HepG2 (cell line): ENCODE measurements around the gene SRP9. TPM values are rescaled to one million over a fixed set of nuclear protein-coding genes. Genes with fewer than 3 reads are reported as not detected.

Experiments used
- ELF1 ChIP-seq: sonication (generic); formaldehyde crosslinking; IDR thresholded peaks from 2 replicates; pipeline ENCODE4 v1.4.0; 2020; ENCODE audit warnings: missing genetic modification reagents
- FOXK2 ChIP-seq: fragments of 450-650 bp; IDR thresholded peaks from 2 replicates; pipeline ENCODE4 v1.6.1; 2016
- HNRNPK ChIP-seq: fragments of 200-400 bp; formaldehyde crosslinking; IDR thresholded peaks from 2 replicates; pipeline ENCODE4 v1.6.1; 2018; ENCODE audit warnings: low read length, low read depth, moderate library complexity, mild to moderate bottlenecking; ENCODE audit not compliant: poor library complexity, severe bottlenecking
- MIER3 ChIP-seq: IDR thresholded peaks from 2 replicates; pipeline ENCODE4 v1.6.1; 2016; ENCODE audit warnings: missing compliant biosample characterization, borderline replicate concordance
- STAT5B ChIP-seq: sonication (generic); formaldehyde crosslinking; IDR thresholded peaks from 2 replicates; pipeline ENCODE4 v1.4.0; 2020; ENCODE audit warnings: missing genetic modification reagents
- ZBTB40 ChIP-seq, 2 experiments: fragments of 450-650 bp in 1 of 2; sonication (generic) in 1 of 2; formaldehyde crosslinking in 1 of 2; IDR thresholded peaks; 2 replicates each; pipeline versions ENCODE4 v1.6.1 to v1.8.0; 2016 to 2022; ENCODE audit warnings: antibody characterized with exemption in 1 of 2, mild to moderate bottlenecking in 1 of 2, missing genetic modification reagents in 1 of 2
- ZC3H13 ChIP-seq: sonication (generic); formaldehyde crosslinking; IDR thresholded peaks from 2 replicates; pipeline ENCODE4 v1.8.1; 2023; ENCODE audit warnings: mild to moderate bottlenecking, missing genetic modification reagents, moderate library complexity
- ZFYVE20 ChIP-seq: sonication (generic); formaldehyde crosslinking; IDR thresholded peaks from 2 replicates; pipeline ENCODE4 v1.8.0; 2023; ENCODE audit warnings: low read depth, mild to moderate bottlenecking, moderate library complexity, missing genetic modification reagents, borderline replicate concordance
- ZNF318 ChIP-seq: sonication (generic); formaldehyde crosslinking; IDR thresholded peaks from 2 replicates; pipeline ENCODE4 v1.4.0; 2020; ENCODE audit warnings: mild to moderate bottlenecking, missing genetic modification reagents
- ZNF367 ChIP-seq: sonication (generic); formaldehyde crosslinking; IDR thresholded peaks from 2 replicates; pipeline ENCODE4 v1.4.0; 2020; ENCODE audit warnings: missing genetic modification reagents, borderline replicate concordance
- ZNF577 ChIP-seq: sonication (generic); formaldehyde crosslinking; IDR thresholded peaks from 2 replicates; pipeline ENCODE4 v1.4.0; 2020; ENCODE audit warnings: mild to moderate bottlenecking, low read depth, missing genetic modification reagents, borderline replicate concordance
- polyA plus RNA-seq, 8 experiments: library from polyadenylated mRNA; depleted of rRNA in 3 of 8; stranded (reverse) in 7 of 8; unstranded in 1 of 8; fragments of >200 nt; fragmentation: Illumina TruSeq in 4 of 8; extraction: Trizol in 4 of 8; gene quantifications; 2 replicates each; pipeline versions ENCODE4 v1.2.1 to v1.2.3, GENCODE V29; 2011 to 2016; ENCODE audit warnings: low read depth in 4 of 8, missing spikeins in 1 of 8, mixed read lengths in 1 of 8; ENCODE audit not compliant: insufficient read depth in 1 of 8
- total RNA-seq, 5 experiments: library from RNA; depleted of rRNA; stranded (reverse); fragments of >200 nt; fragmentation: Illumina TruSeq; extraction: Trizol; gene quantifications; 2 replicates each; pipeline ENCODE4 v1.2.3, GENCODE V29; 2016; ENCODE audit warnings: low read depth in 1 of 5

SRP9 gene
- total and polyA plus RNA-seq, 2 of the 13 experiments (the other 11 are each of a cell fraction or from before 2014, with no cell fraction given), result 251 to 307 TPM

- no peak for TF ChIP-seq ZNF318
- no peak for TF ChIP-seq ZNF367 (CRISPR knock-in tag)
- TF ChIP-seq MIER3 (CRISPR knock-in tag), result peak; percentile 41; the same call in 1 of the 2 replicates
- TF ChIP-seq ZC3H13 (CRISPR knock-in tag), result no peak
- TF ChIP-seq HNRNPK, result no peak
- no peak for TF ChIP-seq STAT5B
- no peak for TF ChIP-seq ZFYVE20
- no peak for TF ChIP-seq ZNF577 (CRISPR knock-in tag)
- 0 out of 2 replicates have a peak, but pooled peaks have one; percentile 39 for TF ChIP-seq ELF1
- TF ChIP-seq FOXK2, result no peak
- no peak for TF ChIP-seq ZBTB40 (IDR thresholded peaks at IDR 0.05)
- TF ChIP-seq ZBTB40 (CRISPR knock-in tag; IDR thresholded peaks at IDR 0.05), result no peak
Measured at GRCh38 chr1:225768662-225769426, 8.8 kb upstream of the SRP9 start (continued).
